Fibroblast of gingiva (primary cell): Measurements from ENCODE around the gene DIRAS2.
"Not testable (repeated sequence)": the region's sequence is repeated elsewhere in the genome, so short reads cannot be mapped to it uniquely, and the experiment has no call there.

Source experiments
- DNase-seq: peaks from one replicate; pipeline ENCODE4 v3.0.0-alpha.2; 2011; ENCODE audit warnings: low read depth

The DIRAS2 gene

GRCh38 chr9:90642570-90643539 lies at the start of gene DIRAS2:
DIRAS2 (minus strand) TSS chr9:90642824; CDS start chr9:90613827, 28,997 bp downstream.
- DNase-seq: peak; percentile 22

- no peak for DNase-seq
These were observed 42.1 kb upstream of the DIRAS2 start for GRCh38 chr9:90684736-90685135.

GRCh38 chr9:90684106-90684505 lies 41.5 kb upstream of the DIRAS2 start:
- no peak for DNase-seq

- DNase-seq: no peak
These were observed 37.9 kb upstream of the DIRAS2 start for GRCh38 chr9:90680534-90680933.

- DNase-seq: no peak
These were observed 22.4 kb upstream of the DIRAS2 start for GRCh38 chr9:90665072-90665471.

- DNase-seq: no peak
These were observed 17.2 kb upstream of the DIRAS2 start for GRCh38 chr9:90659650-90660364.

GRCh38 chr9:90658783-90659182 lies 16.2 kb upstream of the DIRAS2 start:
- no peak for DNase-seq

GRCh38 chr9:90658181-90658580 lies 15.6 kb upstream of the DIRAS2 start:
- DNase-seq: no peak

GRCh38 chr9:90656876-90657275 lies 14.3 kb upstream of the DIRAS2 start:
- DNase-seq: not testable (repeated sequence)

GRCh38 chr9:90651246-90651645 lies 8.6 kb upstream of the DIRAS2 start:
- no peak for DNase-seq

- DNase-seq: no peak
These were observed 5.2 kb upstream of the DIRAS2 start for GRCh38 chr9:90647843-90648242.

- no peak for DNase-seq
These were observed 3.1 kb upstream of the DIRAS2 start for GRCh38 chr9:90645721-90646120.

GRCh38 chr9:90641884-90642487 lies 638 bp downstream of the DIRAS2 start:
- no peak for DNase-seq

- DNase-seq: no peak
These were observed 1.5 kb downstream of the DIRAS2 start for GRCh38 chr9:90641086-90641485.

- DNase-seq: no peak
These were observed 2.3 kb downstream of the DIRAS2 start for GRCh38 chr9:90640361-90640760.

- DNase-seq: no peak
These were observed 5.0 kb downstream of the DIRAS2 start for GRCh38 chr9:90637626-90638025.

- DNase-seq: no peak
These were observed 9.9 kb downstream of the DIRAS2 start for GRCh38 chr9:90632647-90633207.

- no peak for DNase-seq
These were observed 10.7 kb downstream of the DIRAS2 start for GRCh38 chr9:90631964-90632363.

GRCh38 chr9:90629991-90630390 lies 12.6 kb downstream of the DIRAS2 start:
- no peak for DNase-seq

- DNase-seq: no peak
These were observed 13.3 kb downstream of the DIRAS2 start for GRCh38 chr9:90629354-90629753.

- no peak for DNase-seq
These were observed 25.8 kb downstream of the DIRAS2 start for GRCh38 chr9:90616806-90617205.

- DNase-seq: no peak
These were observed 29.1 kb downstream of the DIRAS2 start for GRCh38 chr9:90613502-90613901.
